ENCODE results near the gene PAOX. TPM values are rescaled to one million over a fixed set of nuclear protein-coding genes. Genes with fewer than 3 reads are reported as not detected.
A peak's percentile ranks its signal among the peaks of the same experiment; 100 is the strongest.

PAOX gene
- total RNA-seq, 5 donors from 2014 or later (not counting 1 experiment from before 2014, with no cell fraction given): 4.3 to 20.0 (median 14.5) TPM

DNA sequence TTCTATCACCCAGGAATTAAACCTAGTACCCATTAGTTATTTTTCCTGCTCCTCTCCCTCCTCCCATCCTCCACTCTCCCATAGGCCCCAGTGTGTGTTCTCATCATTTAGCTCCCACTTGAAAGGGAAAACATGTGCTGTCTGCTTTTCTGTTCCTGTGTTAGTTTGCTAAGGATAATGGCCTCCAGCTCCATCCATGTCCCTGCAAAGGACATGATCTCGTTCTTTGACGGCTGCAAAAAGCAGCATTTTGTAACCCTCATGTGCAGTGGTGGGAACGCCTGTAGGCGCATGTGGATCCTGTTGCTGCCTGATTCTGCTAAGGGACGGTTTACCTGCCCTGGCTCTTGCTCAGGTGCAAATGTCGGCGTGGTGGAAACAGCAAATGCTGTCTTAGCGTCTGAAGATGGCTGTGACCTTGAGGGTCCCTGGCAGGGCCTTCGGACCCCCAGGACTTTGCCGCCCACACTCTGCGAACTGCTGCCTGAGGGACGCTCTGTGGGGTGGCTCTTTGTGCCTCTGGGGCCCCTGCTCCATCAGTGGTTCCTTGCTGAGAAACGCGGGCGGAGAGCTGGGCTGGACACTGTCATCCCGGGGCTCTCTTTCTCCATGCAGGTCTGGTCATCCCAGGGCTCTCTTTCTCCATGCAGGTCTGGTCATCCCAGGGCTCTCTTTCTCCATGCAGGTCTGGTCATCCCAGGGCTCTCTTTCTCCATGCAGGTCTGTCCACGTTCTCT is 9.3 kb downstream of the PAOX start:
- Mint-ChIP-seq H3K27ac (peak overlapping the region; percentile 95 to 97), H3K4me3 (peak overlapping the region; percentile 79 to 84 (median 84)), H3K9me3 (no peaks in the 10 kb centered on the region), H3K27me3 (no peaks in the 10 kb centered on the region), H3K4me1 (peaks cover 20 to 44% (median 42%) of the 10 kb centered on the region in 3 donors), H3K36me3 (peaks cover 3% of the 10 kb centered on the region)
- ChIA-PET CTCF (interaction anchor here in 1 of 2 donors (1.5 kb wide), 1 partner anchor 59 kb away, joined by 4 read pairs; no protein-coding TSS in a partner anchor), POLR2A (no interaction called here)
- Histone ChIP-seq H3K4me3 (ENCODE audit: control insufficient read depth in 1 of 2, extremely low read depth in 1 of 2, low read length in 1 of 2) (peak overlapping the region; percentile 56 to 83), H3K27me3 (replicated peaks in 1 of 2; ENCODE audit: control insufficient read depth in 2 of 2, extremely low read depth in 1 of 2, insufficient read depth in 2 of 2, low read length in 1 of 2) (no peaks in the 10 kb centered on the region), H3K27ac (ENCODE audit: low read length) (peak overlapping the region; percentile 80), H3K9me3 (no peaks in the 10 kb centered on the region), H3K4me1 (ENCODE audit: control insufficient read depth in 1 of 2, extremely low read depth in 1 of 2, insufficient read depth in 2 of 2, low read length in 2 of 2) (peaks cover 10 to 47% of the 10 kb centered on the region in 2 experiments), H3K36me3 (ENCODE audit: control insufficient read depth in 2 of 2, extremely low read depth in 1 of 2, insufficient read depth in 1 of 2, low read length in 1 of 2) (peaks cover 0 to 6% of the 10 kb centered on the region in 2 donors)
- WGBS (ENCODE audit: insufficient coverage): 82% methylated on average over 16 of the region's 17 CpGs
- ATAC-seq (replicated peaks in 1 of 4) (no peak), DNase-seq (no peak)

DNA sequence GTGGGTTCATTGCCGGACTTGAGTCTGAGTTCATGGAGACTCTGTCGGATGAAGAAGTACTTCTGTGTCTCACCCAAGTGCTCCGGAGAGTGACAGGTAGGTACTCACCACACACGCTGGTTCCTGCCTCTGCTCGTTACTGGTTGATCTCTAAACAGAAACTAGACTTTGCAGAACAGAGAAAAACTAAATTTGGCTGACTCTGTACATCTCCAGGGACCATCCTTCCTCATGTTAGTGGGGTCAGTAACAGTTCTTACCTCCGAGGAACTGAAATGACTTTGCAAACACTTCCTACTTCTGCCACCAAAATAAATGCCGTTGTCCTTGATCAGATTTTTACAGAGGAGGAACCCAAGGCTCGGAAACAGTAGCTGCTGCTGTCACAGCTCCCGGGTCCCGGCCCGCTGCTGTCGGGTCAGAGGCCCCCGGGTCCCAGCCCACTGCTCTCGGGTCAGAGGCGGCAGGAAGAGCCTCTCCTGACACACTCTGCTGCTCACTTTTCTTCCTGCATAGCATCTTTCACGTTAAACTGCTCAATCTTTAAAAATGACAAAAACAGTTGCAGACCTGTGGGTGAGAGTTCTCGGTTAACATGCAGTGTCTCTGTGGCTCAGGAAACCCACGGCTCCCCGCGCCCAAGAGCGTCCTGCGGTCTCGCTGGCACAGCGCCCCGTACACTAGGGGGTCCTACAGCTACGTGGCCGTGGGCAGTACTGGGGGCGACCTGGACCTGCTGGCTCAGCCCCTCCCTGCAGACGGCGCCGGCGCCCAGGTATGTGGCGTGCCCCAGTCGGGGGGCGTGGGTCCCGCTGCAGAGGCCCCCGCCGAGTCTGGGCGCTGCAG is 10.1 kb downstream of the PAOX start:
- 11% methylated on average over 31 of the region's 39 CpGs for WGBS (ENCODE audit: insufficient coverage)
- peak; percentile 44 to 56 (median 52) for ATAC-seq (replicated peaks in 1 of 4)
- Mint-ChIP-seq H3K4me1 (peaks cover 21 to 47% (median 44%) of the 10 kb centered on the region in 3 donors), H3K27me3 (no peaks in the 10 kb centered on the region), H3K4me3 (peak overlapping the region; percentile 79 to 84 (median 84)), H3K9me3 (no peaks in the 10 kb centered on the region), H3K27ac (peak overlapping the region; percentile 95 to 97), H3K36me3 (peaks cover 3% of the 10 kb centered on the region)
- Histone ChIP-seq H3K9me3 (no peaks in the 10 kb centered on the region), H3K36me3 (ENCODE audit: control insufficient read depth in 2 of 2, extremely low read depth in 1 of 2, insufficient read depth in 1 of 2, low read length in 1 of 2) (peaks cover 0 to 2% of the 10 kb centered on the region in 2 donors), H3K27ac (ENCODE audit: low read length) (peak overlapping the region; percentile 80), H3K27me3 (replicated peaks in 1 of 2; ENCODE audit: control insufficient read depth in 2 of 2, extremely low read depth in 1 of 2, insufficient read depth in 2 of 2, low read length in 1 of 2) (no peaks in the 10 kb centered on the region), H3K4me3 (ENCODE audit: control insufficient read depth in 1 of 2, extremely low read depth in 1 of 2, low read length in 1 of 2) (peak overlapping the region; percentile 56 to 83), H3K4me1 (ENCODE audit: control insufficient read depth in 1 of 2, extremely low read depth in 1 of 2, insufficient read depth in 2 of 2, low read length in 2 of 2) (peaks cover 10 to 51% of the 10 kb centered on the region in 2 experiments)
- POLR2A ChIA-PET: interaction anchor here in 1 of 2 donors (0.6 to 1.1 kb wide), 2 partner anchors 12 to 1954 kb away, joined by 3 read pairs; no protein-coding TSS in a partner anchor
- CTCF ChIA-PET: no interaction called here
- peak in 20 of 35 experiments; percentile 18 to 60 (median 35) for DNase-seq

DNA sequence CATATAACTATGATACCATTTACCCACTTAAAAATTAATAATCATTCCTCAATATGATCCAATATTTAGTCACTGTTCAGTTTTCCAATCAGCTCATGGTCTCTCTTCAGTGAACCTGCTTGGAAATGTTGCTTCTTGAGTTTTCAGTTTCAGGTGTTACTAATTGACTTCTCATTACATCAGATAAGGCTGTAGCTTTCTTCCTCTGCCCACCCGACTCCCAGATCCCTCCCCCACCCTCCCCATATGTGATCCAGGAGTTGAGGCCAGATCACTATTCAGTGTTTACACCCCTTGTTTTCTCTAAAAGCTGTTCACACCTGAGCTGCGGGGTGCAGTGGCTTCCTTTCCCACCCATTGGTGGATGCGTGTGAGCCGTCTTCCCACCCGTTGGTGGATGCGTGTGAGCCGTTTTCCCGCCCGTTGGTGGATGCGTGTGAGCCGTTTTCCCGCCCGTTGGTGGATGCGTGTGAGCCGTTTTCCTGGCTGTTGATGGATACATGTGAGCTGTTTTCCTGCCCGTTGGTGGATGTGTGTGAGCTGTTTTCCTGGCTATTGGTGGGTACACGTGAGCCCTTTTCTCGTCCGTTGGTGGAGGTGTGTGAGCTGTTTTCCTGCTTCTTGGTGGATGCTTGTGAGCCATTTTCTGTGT is 11.7 kb downstream of the PAOX start:
- ChIA-PET POLR2A (interaction anchor here in 1 of 2 donors (1.4 kb wide), 1 partner anchor 10 kb away, joined by 3 read pairs; no protein-coding TSS in a partner anchor), CTCF (interaction anchor here in 1 of 2 donors (0.7 kb wide), 2 partner anchors 61 to 131 kb away, joined by 3 to 4 read pairs; no protein-coding TSS in a partner anchor)
- H3K27me3 ChIP-seq (replicated peaks in 1 of 2; ENCODE audit: control insufficient read depth in 2 of 2, extremely low read depth in 1 of 2, insufficient read depth in 2 of 2, low read length in 1 of 2): peaks cover 0 to 2% of the 10 kb centered on the region in 2 experiments
- H3K36me3 ChIP-seq (ENCODE audit: control insufficient read depth in 2 of 2, extremely low read depth in 1 of 2, insufficient read depth in 1 of 2, low read length in 1 of 2): no peaks in the 10 kb centered on the region
- Mint-ChIP-seq H3K27ac (peak overlapping the region; percentile 95 to 96), H3K4me3 (peak overlapping the region in 2 of 3 donors; percentile 78 to 84), H3K36me3 (peaks cover 6% of the 10 kb centered on the region), H3K27me3 (no peaks in the 10 kb centered on the region), H3K4me1 (peaks cover 35 to 58% (median 56%) of the 10 kb centered on the region in 3 donors), H3K9me3 (no peaks in the 10 kb centered on the region)
- no peaks in the 10 kb centered on the region for H3K9me3 ChIP-seq
- H3K27ac ChIP-seq (ENCODE audit: low read length): peak overlapping the region; percentile 80
- DNase-seq (peak in 1 of 35 experiments; percentile 17), ATAC-seq (replicated peaks in 1 of 4) (no peak)
- H3K4me3 ChIP-seq (ENCODE audit: control insufficient read depth in 1 of 2, extremely low read depth in 1 of 2, low read length in 1 of 2): no peak overlapping the region
- WGBS (ENCODE audit: insufficient coverage): 75% methylated on average over 19 of the region's 19 CpGs
- H3K4me1 ChIP-seq (ENCODE audit: control insufficient read depth in 1 of 2, extremely low read depth in 1 of 2, insufficient read depth in 2 of 2, low read length in 2 of 2): peaks cover 13 to 64% of the 10 kb centered on the region in 2 experiments

DNA sequence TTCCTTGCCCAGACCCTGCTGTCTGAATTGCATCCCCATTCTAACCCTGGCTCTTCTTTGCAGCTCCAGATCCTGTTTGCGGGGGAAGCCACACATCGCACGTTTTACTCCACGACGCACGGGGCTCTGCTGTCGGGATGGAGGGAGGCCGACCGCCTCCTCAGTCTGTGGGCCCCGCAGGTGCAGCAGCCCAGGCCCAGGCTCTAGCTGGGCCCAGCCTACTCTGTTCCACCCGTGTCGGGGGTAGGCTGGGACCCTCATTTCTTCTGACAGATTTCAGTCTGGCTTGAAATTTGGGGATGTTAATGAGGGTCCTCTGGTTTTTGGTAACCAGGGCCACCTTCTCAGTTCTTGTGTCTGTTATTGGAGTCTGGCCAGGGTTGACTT is 12.2 kb downstream of the PAOX start:
- CTCF ChIA-PET: interaction anchor here in 1 of 2 donors (0.7 kb wide), 2 partner anchors 61 to 132 kb away, joined by 3 to 4 read pairs; no protein-coding TSS in a partner anchor
- POLR2A ChIA-PET: interaction anchor here in 1 of 2 donors (1.4 kb wide), 1 partner anchor 10 kb away, joined by 3 read pairs; no protein-coding TSS in a partner anchor
- H3K36me3 ChIP-seq (ENCODE audit: control insufficient read depth in 2 of 2, extremely low read depth in 1 of 2, insufficient read depth in 1 of 2, low read length in 1 of 2): peaks cover 4% of the 10 kb centered on the region in 2 donors
- Mint-ChIP-seq H3K4me1 (peaks cover 35 to 59% (median 57%) of the 10 kb centered on the region in 3 donors), H3K27ac (peak overlapping the region; percentile 95 to 96), H3K9me3 (no peaks in the 10 kb centered on the region), H3K36me3 (peaks cover 4% of the 10 kb centered on the region), H3K27me3 (no peaks in the 10 kb centered on the region), H3K4me3 (peak overlapping the region in 1 of 3 donors; percentile 30)
- 90% methylated on average over 10 of the region's 12 CpGs for WGBS (ENCODE audit: insufficient coverage)
- peaks cover 13 to 67% of the 10 kb centered on the region in 2 experiments for H3K4me1 ChIP-seq (ENCODE audit: control insufficient read depth in 1 of 2, extremely low read depth in 1 of 2, insufficient read depth in 2 of 2, low read length in 2 of 2)
- DNase-seq (no peak), ATAC-seq (replicated peaks in 1 of 4) (no peak)
- peak overlapping the region; percentile 80 for H3K27ac ChIP-seq (ENCODE audit: low read length)
- no peaks in the 10 kb centered on the region for H3K9me3 ChIP-seq
- no peak overlapping the region for H3K4me3 ChIP-seq (ENCODE audit: control insufficient read depth in 1 of 2, extremely low read depth in 1 of 2, low read length in 1 of 2)
- peaks cover 0 to 2% of the 10 kb centered on the region in 2 experiments for H3K27me3 ChIP-seq (replicated peaks in 1 of 2; ENCODE audit: control insufficient read depth in 2 of 2, extremely low read depth in 1 of 2, insufficient read depth in 2 of 2, low read length in 1 of 2)

DNA sequence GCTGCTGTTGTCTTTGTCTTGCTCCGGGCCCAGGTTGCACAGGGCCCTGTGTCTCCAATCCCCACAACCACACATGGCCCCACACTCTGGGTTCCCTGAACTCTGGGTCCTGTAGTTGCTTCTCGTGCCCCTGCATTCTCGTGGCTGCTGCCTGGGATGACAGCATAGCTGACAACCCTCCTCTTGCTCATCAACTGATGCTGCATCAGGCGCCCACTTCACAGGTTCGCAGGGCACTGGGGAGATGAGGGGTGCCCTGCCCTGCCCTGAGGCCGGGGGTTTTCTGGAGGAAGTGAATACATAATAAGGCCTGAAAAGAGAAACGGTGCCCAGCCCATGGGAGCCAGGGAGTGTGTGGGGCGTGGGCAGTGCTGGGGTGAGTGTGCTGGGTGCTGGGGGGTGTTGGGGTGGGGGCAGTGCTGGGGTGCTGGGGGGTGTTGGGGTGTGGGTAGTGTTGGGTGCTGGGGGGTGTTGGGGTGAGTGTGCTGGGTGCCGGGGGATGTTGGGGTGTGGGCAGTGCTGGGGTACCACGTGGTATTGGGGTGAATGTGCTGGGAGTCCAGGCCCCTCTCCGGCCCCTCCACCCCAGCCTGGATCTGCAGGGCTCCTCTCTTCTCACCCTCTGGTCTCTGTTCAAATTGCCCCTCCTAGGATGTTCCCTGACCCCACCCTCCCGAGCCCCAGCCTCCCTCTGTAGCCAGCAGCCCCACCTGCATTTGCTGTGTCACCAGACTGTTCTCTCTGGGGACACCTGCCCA is 12.9 kb downstream of the PAOX start:
- WGBS (ENCODE audit: insufficient coverage): 64% methylated on average over 7 of the region's 12 CpGs
- Histone ChIP-seq H3K36me3 (ENCODE audit: control insufficient read depth in 2 of 2, extremely low read depth in 1 of 2, insufficient read depth in 1 of 2, low read length in 1 of 2) (peaks cover 6 to 9% of the 10 kb centered on the region in 2 donors), H3K27ac (ENCODE audit: low read length) (peak overlapping the region; percentile 80), H3K9me3 (no peaks in the 10 kb centered on the region), H3K4me3 (ENCODE audit: control insufficient read depth in 1 of 2, extremely low read depth in 1 of 2, low read length in 1 of 2) (no peak overlapping the region), H3K27me3 (replicated peaks in 1 of 2; ENCODE audit: control insufficient read depth in 2 of 2, extremely low read depth in 1 of 2, insufficient read depth in 2 of 2, low read length in 1 of 2) (peaks cover 0 to 2% of the 10 kb centered on the region in 2 experiments), H3K4me1 (ENCODE audit: control insufficient read depth in 1 of 2, extremely low read depth in 1 of 2, insufficient read depth in 2 of 2, low read length in 2 of 2) (peaks cover 13 to 69% of the 10 kb centered on the region in 2 experiments)
- DNase-seq: peak in 1 of 35 experiments; percentile 29
- H3K9me3 Mint-ChIP-seq: no peaks in the 10 kb centered on the region
- peak overlapping the region in 1 of 3 donors; percentile 30 for H3K4me3 Mint-ChIP-seq
- ChIA-PET CTCF (interaction anchor here in 1 of 2 donors (1.3 kb wide), 1 partner anchor 62 kb away, joined by 3 read pairs; no protein-coding TSS in a partner anchor), POLR2A (no interaction called here)
- H3K4me1 Mint-ChIP-seq: peaks cover 39 to 61% (median 61%) of the 10 kb centered on the region in 3 donors
- H3K27ac Mint-ChIP-seq: peak overlapping the region; percentile 95 to 96
- no peak for ATAC-seq (replicated peaks in 1 of 4)
- no peaks in the 10 kb centered on the region for H3K27me3 Mint-ChIP-seq
- H3K36me3 Mint-ChIP-seq: peaks cover 3% of the 10 kb centered on the region
